Measurements from ENCODE around the gene ENOPH1.

DNA sequence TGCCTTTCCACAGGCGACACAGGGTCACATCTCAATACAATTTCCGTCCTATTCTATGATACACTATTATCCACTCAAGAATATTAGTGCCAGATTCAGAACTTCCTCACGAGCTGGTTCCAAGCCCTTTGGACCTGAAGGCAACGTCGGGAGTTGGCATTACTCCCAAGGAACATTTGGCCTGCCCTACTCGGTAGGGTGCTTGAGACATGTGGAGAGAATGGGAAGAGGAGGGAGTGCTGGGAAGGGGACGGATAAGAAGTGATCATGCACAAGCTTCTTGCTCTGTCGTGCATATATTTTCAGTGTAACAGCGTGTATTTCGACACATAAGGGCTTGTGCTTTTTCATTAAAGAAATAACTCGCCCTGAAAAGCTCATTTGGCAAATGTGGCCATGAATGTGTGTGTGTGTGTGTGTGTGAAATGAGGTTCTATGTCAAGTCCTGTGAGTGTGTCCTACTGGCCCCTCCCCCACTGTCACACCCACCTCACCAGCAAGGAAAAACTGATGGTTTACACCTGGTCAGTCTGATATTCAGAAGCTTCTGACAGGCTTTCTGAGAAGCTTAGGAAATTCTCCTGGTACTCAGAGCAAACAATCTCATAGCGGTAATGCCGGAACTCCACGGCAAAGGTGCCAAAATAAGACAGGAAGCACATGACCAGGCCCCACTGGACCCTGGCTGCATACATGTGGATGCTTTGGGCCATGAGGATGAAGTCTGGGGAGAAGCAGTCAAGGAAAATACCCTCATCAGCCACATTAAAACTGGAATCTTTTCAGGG lies 54.8 kb downstream of the ENOPH1 start:
- TF ChIP-seq BHLHE40 (IDR thresholded peaks at IDR 0.05; ENCODE audit: borderline replicate concordance), result no peak
- TF ChIP-seq TARDBP (IDR thresholded peaks at IDR 0.05), result no peak
- TF ChIP-seq FOXM1 (IDR thresholded peaks at IDR 0.05; ENCODE audit: borderline replicate concordance), result no peak
- TF ChIP-seq ELF4 (IDR thresholded peaks at IDR 0.05), result no peak
- TF ChIP-seq PKNOX1 (IDR thresholded peaks at IDR 0.05), result no peak
- TF ChIP-seq FOXK2 (IDR thresholded peaks at IDR 0.05), result no peak
- no peak for TF ChIP-seq LEF1 (IDR thresholded peaks at IDR 0.05; ENCODE audit: borderline replicate concordance)
- TF ChIP-seq ZNF384 (IDR thresholded peaks at IDR 0.05), result no peak
- no peak for TF ChIP-seq SP1 (IDR thresholded peaks at IDR 0.05)
- no peak for TF ChIP-seq SUZ12 (IDR thresholded peaks at IDR 0.05)
- TF ChIP-seq ARNT (IDR thresholded peaks at IDR 0.05), result no peak

Measured in HEK293T (cell line).